HepG2 (cell line): ENCODE measurements around the gene THOC6. TPM values are rescaled to one million over a fixed set of nuclear protein-coding genes. Genes with fewer than 3 reads are reported as not detected.

Source experiments
- AGO1 ChIP-seq: fragments of 200-400 bp; formaldehyde crosslinking; IDR thresholded peaks from 2 replicates; pipeline ENCODE4 v1.6.1; 2017; ENCODE audit warnings: mild to moderate bottlenecking, low read depth, low read length, moderate library complexity; ENCODE audit not compliant: poor library complexity, severe bottlenecking
- DR1 ChIP-seq: sonication (generic); formaldehyde crosslinking; IDR thresholded peaks from 2 replicates; pipeline ENCODE4 v1.8.0; 2021; ENCODE audit warnings: mild to moderate bottlenecking, missing genetic modification reagents, inconsistent platforms
- GFI1 ChIP-seq: sonication (generic); formaldehyde crosslinking; IDR thresholded peaks from 2 replicates; pipeline ENCODE4 v1.5.0; 2020; ENCODE audit warnings: missing genetic modification reagents, mild to moderate bottlenecking, borderline replicate concordance
- GPN1 ChIP-seq: sonication (generic); formaldehyde crosslinking; IDR thresholded peaks from 2 replicates; pipeline ENCODE4 v1.5.1; 2020; ENCODE audit warnings: missing genetic modification reagents, borderline replicate concordance
- NFE2L1 ChIP-seq: sonication (generic); formaldehyde crosslinking; IDR thresholded peaks from 2 replicates; pipeline ENCODE4 v1.4.0; 2020; ENCODE audit warnings: missing genetic modification reagents, mild to moderate bottlenecking, borderline replicate concordance
- ZC3H13 ChIP-seq: sonication (generic); formaldehyde crosslinking; IDR thresholded peaks from 2 replicates; pipeline ENCODE4 v1.8.1; 2023; ENCODE audit warnings: mild to moderate bottlenecking, missing genetic modification reagents, moderate library complexity
- ZNF335 ChIP-seq: sonication (generic); formaldehyde crosslinking; IDR thresholded peaks from 2 replicates; pipeline ENCODE4 v1.4.0; 2020; ENCODE audit warnings: missing genetic modification reagents
- ZNF510 ChIP-seq: sonication (generic); formaldehyde crosslinking; IDR thresholded peaks from 2 replicates; pipeline ENCODE4 v1.4.0; 2020; ENCODE audit warnings: low read depth, mild to moderate bottlenecking, missing genetic modification reagents
- polyA plus RNA-seq, 8 experiments: library from polyadenylated mRNA; depleted of rRNA in 3 of 8; stranded (reverse) in 7 of 8; unstranded in 1 of 8; fragments of >200 nt; fragmentation: Illumina TruSeq in 4 of 8; extraction: Trizol in 4 of 8; gene quantifications; 2 replicates each; pipeline versions ENCODE4 v1.2.1 to v1.2.3, GENCODE V29; 2011 to 2016; ENCODE audit warnings: low read depth in 4 of 8, missing spikeins in 1 of 8, mixed read lengths in 1 of 8; ENCODE audit not compliant: insufficient read depth in 1 of 8
- total RNA-seq, 5 experiments: library from RNA; depleted of rRNA; stranded (reverse); fragments of >200 nt; fragmentation: Illumina TruSeq; extraction: Trizol; gene quantifications; 2 replicates each; pipeline ENCODE4 v1.2.3, GENCODE V29; 2016; ENCODE audit warnings: low read depth in 1 of 5
- TF ChIP-seq, protein P1 (sequence below): sonication (generic); formaldehyde crosslinking; IDR thresholded peaks from 2 replicates; pipeline ENCODE4 v1.4.0; 2020; ENCODE audit warnings: missing genetic modification reagents
- TF ChIP-seq, protein P2 (sequence below): sonication (generic); formaldehyde crosslinking; IDR thresholded peaks from 2 replicates; pipeline ENCODE4 v1.4.0; 2020; ENCODE audit warnings: missing genetic modification reagents
- TF ChIP-seq, protein P3 (sequence below): sonication (generic); formaldehyde crosslinking; IDR thresholded peaks from 2 replicates; pipeline ENCODE4 v1.5.1; 2020; ENCODE audit warnings: missing genetic modification reagents, mild to moderate bottlenecking, borderline replicate concordance
- TF ChIP-seq, protein P4 (sequence below): sonication (generic); formaldehyde crosslinking; IDR thresholded peaks from 2 replicates; pipeline ENCODE4 v1.8.0; 2022; ENCODE audit warnings: missing genetic modification reagents, mild to moderate bottlenecking, moderate library complexity, borderline replicate concordance
- TF ChIP-seq, protein P5 (sequence below), 2 experiments: sonication (generic) in 1 of 2; formaldehyde crosslinking in 1 of 2; IDR thresholded peaks; 2 replicates each; pipeline versions ENCODE4 v1.4.0 to v1.6.1; 2016 to 2020; ENCODE audit warnings: borderline replicate concordance in 1 of 2, low read depth in 1 of 2, mild to moderate bottlenecking in 1 of 2, missing genetic modification reagents in 1 of 2

THOC6 gene
- total and polyA plus RNA-seq, 2 of the 13 experiments (the other 11 are each of a cell fraction or from before 2014, with no cell fraction given), result 32.1 to 37.0 TPM

DNA sequence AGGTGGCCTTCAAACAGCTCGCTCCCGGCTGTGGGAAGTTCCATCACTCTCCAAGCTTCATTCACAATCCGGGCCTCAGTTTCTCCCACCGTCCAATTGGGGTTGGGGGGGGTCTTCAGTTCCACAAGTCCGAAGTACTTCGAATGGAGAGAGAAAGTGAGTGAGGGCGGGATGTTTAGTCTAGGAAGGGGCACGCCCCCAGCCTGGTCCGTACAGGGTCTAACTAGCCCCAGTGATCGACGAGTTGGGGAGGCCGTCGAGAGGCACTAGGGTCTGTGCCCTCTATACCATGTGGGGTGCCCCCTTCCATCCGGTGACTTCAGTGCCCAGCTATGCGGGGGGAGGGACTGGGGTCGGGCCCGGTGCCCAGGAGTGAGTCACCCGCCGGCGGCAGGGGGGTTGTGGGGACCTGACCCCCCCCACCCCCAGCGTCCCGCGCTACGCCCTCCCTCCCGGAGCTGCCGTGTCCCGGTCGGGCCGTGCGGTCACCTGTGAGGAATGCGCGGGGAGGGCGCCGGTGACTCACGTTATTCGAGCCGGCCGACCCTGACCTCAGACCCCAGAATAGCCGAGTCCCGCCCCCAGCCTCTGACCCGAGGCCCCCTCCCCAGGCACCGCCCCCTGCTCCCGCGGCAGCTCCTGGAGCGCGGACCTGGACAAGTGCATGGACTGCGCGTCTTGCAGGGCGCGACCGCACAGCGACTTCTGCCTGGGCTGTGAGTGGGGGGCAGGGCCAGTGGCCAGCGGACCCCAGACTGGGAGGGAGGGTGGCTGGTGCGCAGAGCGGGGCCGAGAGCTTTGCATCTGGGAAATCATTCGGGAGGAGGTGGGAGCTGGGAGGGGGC lies 3.0 kb upstream of the THOC6 start (continued):
- TF ChIP-seq, protein P1, sequence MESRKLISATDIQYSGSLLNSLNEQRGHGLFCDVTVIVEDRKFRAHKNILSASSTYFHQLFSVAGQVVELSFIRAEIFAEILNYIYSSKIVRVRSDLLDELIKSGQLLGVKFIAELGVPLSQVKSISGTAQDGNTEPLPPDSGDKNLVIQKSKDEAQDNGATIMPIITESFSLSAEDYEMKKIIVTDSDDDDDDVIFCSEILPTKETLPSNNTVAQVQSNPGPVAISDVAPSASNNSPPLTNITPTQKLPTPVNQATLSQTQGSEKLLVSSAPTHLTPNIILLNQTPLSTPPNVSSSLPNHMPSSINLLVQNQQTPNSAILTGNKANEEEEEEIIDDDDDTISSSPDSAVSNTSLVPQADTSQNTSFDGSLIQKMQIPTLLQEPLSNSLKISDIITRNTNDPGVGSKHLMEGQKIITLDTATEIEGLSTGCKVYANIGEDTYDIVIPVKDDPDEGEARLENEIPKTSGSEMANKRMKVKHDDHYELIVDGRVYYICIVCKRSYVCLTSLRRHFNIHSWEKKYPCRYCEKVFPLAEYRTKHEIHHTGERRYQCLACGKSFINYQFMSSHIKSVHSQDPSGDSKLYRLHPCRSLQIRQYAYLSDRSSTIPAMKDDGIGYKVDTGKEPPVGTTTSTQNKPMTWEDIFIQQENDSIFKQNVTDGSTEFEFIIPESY, result no peak
- peak; percentile 70 for TF ChIP-seq AGO1
- 0 out of 2 replicates have a peak, but pooled peaks have one; percentile 47 for TF ChIP-seq NFE2L1 (CRISPR knock-in tag)
- TF ChIP-seq, protein P2, sequence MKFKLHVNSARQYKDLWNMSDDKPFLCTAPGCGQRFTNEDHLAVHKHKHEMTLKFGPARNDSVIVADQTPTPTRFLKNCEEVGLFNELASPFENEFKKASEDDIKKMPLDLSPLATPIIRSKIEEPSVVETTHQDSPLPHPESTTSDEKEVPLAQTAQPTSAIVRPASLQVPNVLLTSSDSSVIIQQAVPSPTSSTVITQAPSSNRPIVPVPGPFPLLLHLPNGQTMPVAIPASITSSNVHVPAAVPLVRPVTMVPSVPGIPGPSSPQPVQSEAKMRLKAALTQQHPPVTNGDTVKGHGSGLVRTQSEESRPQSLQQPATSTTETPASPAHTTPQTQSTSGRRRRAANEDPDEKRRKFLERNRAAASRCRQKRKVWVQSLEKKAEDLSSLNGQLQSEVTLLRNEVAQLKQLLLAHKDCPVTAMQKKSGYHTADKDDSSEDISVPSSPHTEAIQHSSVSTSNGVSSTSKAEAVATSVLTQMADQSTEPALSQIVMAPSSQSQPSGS (CRISPR knock-in tag), result peak; percentile 98
- peak; percentile 84 for TF ChIP-seq ZNF335 (CRISPR knock-in tag)
- TF ChIP-seq GPN1 (CRISPR knock-in tag), result no peak
- TF ChIP-seq, protein P3, sequence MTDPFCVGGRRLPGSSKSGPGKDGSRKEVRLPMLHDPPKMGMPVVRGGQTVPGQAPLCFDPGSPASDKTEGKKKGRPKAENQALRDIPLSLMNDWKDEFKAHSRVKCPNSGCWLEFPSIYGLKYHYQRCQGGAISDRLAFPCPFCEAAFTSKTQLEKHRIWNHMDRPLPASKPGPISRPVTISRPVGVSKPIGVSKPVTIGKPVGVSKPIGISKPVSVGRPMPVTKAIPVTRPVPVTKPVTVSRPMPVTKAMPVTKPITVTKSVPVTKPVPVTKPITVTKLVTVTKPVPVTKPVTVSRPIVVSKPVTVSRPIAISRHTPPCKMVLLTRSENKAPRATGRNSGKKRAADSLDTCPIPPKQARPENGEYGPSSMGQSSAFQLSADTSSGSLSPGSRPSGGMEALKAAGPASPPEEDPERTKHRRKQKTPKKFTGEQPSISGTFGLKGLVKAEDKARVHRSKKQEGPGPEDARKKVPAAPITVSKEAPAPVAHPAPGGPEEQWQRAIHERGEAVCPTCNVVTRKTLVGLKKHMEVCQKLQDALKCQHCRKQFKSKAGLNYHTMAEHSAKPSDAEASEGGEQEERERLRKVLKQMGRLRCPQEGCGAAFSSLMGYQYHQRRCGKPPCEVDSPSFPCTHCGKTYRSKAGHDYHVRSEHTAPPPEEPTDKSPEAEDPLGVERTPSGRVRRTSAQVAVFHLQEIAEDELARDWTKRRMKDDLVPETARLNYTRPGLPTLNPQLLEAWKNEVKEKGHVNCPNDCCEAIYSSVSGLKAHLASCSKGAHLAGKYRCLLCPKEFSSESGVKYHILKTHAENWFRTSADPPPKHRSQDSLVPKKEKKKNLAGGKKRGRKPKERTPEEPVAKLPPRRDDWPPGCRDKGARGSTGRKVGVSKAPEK (CRISPR knock-in tag), result 0 out of 2 replicates have a peak, but pooled peaks have one; percentile 57
- TF ChIP-seq GFI1 (CRISPR knock-in tag), result peak; percentile 40; the same call in 1 of the 2 replicates
- TF ChIP-seq ZNF510 (CRISPR knock-in tag), result peak; percentile 70; the same call in 1 of the 2 replicates
- TF ChIP-seq, protein P4, sequence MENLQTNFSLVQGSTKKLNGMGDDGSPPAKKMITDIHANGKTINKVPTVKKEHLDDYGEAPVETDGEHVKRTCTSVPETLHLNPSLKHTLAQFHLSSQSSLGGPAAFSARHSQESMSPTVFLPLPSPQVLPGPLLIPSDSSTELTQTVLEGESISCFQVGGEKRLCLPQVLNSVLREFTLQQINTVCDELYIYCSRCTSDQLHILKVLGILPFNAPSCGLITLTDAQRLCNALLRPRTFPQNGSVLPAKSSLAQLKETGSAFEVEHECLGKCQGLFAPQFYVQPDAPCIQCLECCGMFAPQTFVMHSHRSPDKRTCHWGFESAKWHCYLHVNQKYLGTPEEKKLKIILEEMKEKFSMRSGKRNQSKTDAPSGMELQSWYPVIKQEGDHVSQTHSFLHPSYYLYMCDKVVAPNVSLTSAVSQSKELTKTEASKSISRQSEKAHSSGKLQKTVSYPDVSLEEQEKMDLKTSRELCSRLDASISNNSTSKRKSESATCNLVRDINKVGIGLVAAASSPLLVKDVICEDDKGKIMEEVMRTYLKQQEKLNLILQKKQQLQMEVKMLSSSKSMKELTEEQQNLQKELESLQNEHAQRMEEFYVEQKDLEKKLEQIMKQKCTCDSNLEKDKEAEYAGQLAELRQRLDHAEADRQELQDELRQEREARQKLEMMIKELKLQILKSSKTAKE (CRISPR knock-in tag), result peak; percentile 92
- peak; percentile 7; the same call in 1 of the 2 replicates for TF ChIP-seq DR1 (CRISPR knock-in tag)
- TF ChIP-seq ZC3H13 (CRISPR knock-in tag), result 0 out of 2 replicates have a peak, but pooled peaks have one; percentile 24
- TF ChIP-seq, protein P5, sequence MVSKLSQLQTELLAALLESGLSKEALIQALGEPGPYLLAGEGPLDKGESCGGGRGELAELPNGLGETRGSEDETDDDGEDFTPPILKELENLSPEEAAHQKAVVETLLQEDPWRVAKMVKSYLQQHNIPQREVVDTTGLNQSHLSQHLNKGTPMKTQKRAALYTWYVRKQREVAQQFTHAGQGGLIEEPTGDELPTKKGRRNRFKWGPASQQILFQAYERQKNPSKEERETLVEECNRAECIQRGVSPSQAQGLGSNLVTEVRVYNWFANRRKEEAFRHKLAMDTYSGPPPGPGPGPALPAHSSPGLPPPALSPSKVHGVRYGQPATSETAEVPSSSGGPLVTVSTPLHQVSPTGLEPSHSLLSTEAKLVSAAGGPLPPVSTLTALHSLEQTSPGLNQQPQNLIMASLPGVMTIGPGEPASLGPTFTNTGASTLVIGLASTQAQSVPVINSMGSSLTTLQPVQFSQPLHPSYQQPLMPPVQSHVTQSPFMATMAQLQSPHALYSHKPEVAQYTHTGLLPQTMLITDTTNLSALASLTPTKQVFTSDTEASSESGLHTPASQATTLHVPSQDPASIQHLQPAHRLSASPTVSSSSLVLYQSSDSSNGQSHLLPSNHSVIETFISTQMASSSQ (IDR thresholded peaks at IDR 0.05; ENCODE audit: low read depth), result 0 out of 2 replicates have a peak, but pooled peaks have one; percentile 23
- TF ChIP-seq, protein P5 (CRISPR knock-in tag; IDR thresholded peaks at IDR 0.05; ENCODE audit: borderline replicate concordance), result peak; percentile 54; the same call in 1 of the 2 replicates
